ENCODE results near the gene TNFRSF14.

- TF ChIP-seq POLR2A (IDR thresholded peaks at IDR 0.05; ENCODE audit: low read depth, low read length) = no peak
- TF ChIP-seq TAF1 (IDR thresholded peaks at IDR 0.05; ENCODE audit: low read depth, low read length) = no peak
- no peak for TF ChIP-seq POLR2AphosphoS5 (IDR thresholded peaks at IDR 0.05; ENCODE audit: low read depth, low read length)
- no peak for TF ChIP-seq POU2F2 (IDR thresholded peaks at IDR 0.05; ENCODE audit: low read depth, low read length)
- TF ChIP-seq SPI1 (IDR thresholded peaks at IDR 0.05; ENCODE audit: low read depth, low read length) = no peak
Measured at GRCh38 chr1:2586154-2587070, 30.2 kb downstream of the TNFRSF14 start, which contains the start of gene PRXL2B.
